ENCODE measurements around the gene CCNY.

CCNY gene

GRCh38 chr10:35568483-35569015, 232.2 kb downstream of the CCNY start:
- no peak for DNase-seq

- no peak for DNase-seq
These were observed 232.9 kb downstream of the CCNY start for GRCh38 chr10:35569111-35569707.

- DNase-seq: no peak
These were observed 233.5 kb downstream of the CCNY start for GRCh38 chr10:35569836-35570235.

- no peak for DNase-seq
These were observed 234.1 kb downstream of the CCNY start for GRCh38 chr10:35570397-35570796.

- DNase-seq: no peak
These were observed 236.3 kb downstream of the CCNY start for GRCh38 chr10:35572583-35572982.

GRCh38 chr10:35573796-35574195, 237.5 kb downstream of the CCNY start:
- no peak for DNase-seq

- DNase-seq: no peak
These were observed 238.6 kb downstream of the CCNY start for GRCh38 chr10:35574924-35575352.

GRCh38 chr10:35575640-35576039, 239.3 kb downstream of the CCNY start:
- DNase-seq: no peak

- DNase-seq: no peak
These were observed 240.4 kb downstream of the CCNY start for GRCh38 chr10:35576730-35577129.

GRCh38 chr10:35577926-35578617, 241.8 kb downstream of the CCNY start:
- no peak for DNase-seq

GRCh38 chr10:35578618-35578956, 242.3 kb downstream of the CCNY start:
- no peak for DNase-seq

- no peak for DNase-seq
These were observed 242.8 kb downstream of the CCNY start for GRCh38 chr10:35579116-35579515.

GRCh38 chr10:35579726-35580422, 243.6 kb downstream of the CCNY start:
- DNase-seq: no peak

GRCh38 chr10:35580423-35580770, 244.1 kb downstream of the CCNY start:
- no peak for DNase-seq

GRCh38 chr10:35581655-35582054, 245.3 kb downstream of the CCNY start:
- DNase-seq: no peak

GRCh38 chr10:35584946-35585345, 248.6 kb downstream of the CCNY start:
- DNase-seq: no peak

- no peak for DNase-seq
These were observed 249.0 kb downstream of the CCNY start for GRCh38 chr10:35585356-35585755.

GRCh38 chr10:35585903-35586535, 249.7 kb downstream of the CCNY start:
- no peak for DNase-seq

GRCh38 chr10:35588836-35589235, 252.5 kb downstream of the CCNY start:
- DNase-seq: no peak

- DNase-seq: no peak
These were observed 256.1 kb downstream of the CCNY start for GRCh38 chr10:35592441-35592840.

- no peak for DNase-seq
These were observed 258.1 kb downstream of the CCNY start for GRCh38 chr10:35594115-35595079.

- DNase-seq: no peak
These were observed 258.8 kb downstream of the CCNY start for GRCh38 chr10:35595106-35595505.
